ENCODE measurements around the gene ANGPTL5. TPM values are rescaled to one million over a fixed set of nuclear protein-coding genes. Genes with fewer than 3 reads are reported as not detected.

ANGPTL5 gene
- total and polyA plus RNA-seq, 9 of the 15 experiments (the other 6 are each of a cell fraction or from before 2014, with no cell fraction given), result 0.03 TPM; not detected in 8

DNA sequence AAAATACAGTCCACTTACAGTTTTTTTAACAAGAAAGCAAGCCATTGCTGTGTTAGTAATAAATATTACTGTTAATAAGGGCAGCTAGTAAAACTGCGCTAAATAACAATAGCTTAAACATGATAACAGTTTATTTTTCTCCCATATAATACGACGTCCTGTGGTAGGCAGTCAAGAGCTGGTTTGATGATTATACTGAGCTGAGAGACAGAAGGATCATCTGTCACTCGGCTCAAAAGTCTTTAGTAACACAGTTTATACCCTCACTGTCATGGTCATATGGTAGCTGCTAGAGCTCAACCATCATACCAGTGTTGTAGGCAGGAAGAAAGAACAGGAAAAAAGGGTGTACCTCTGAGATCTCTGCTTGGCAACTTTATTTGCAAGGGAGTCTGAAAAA lies 29.1 kb upstream of the ANGPTL5 start (continued):
- TF ChIP-seq, protein P1, sequence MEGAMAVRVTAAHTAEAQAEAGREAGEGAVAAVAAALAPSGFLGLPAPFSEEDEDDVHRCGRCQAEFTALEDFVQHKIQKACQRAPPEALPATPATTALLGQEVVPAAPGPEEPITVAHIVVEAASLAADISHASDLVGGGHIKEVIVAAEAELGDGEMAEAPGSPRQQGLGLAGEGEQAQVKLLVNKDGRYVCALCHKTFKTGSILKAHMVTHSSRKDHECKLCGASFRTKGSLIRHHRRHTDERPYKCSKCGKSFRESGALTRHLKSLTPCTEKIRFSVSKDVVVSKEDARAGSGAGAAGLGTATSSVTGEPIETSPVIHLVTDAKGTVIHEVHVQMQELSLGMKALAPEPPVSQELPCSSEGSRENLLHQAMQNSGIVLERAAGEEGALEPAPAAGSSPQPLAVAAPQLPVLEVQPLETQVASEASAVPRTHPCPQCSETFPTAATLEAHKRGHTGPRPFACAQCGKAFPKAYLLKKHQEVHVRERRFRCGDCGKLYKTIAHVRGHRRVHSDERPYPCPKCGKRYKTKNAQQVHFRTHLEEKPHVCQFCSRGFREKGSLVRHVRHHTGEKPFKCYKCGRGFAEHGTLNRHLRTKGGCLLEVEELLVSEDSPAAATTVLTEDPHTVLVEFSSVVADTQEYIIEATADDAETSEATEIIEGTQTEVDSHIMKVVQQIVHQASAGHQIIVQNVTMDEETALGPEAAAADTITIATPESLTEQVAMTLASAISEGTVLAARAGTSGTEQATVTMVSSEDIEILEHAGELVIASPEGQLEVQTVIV (CRISPR knock-in tag; IDR thresholded peaks at IDR 0.05; ENCODE audit: borderline replicate concordance), result no peak
- TF ChIP-seq, protein P2, sequence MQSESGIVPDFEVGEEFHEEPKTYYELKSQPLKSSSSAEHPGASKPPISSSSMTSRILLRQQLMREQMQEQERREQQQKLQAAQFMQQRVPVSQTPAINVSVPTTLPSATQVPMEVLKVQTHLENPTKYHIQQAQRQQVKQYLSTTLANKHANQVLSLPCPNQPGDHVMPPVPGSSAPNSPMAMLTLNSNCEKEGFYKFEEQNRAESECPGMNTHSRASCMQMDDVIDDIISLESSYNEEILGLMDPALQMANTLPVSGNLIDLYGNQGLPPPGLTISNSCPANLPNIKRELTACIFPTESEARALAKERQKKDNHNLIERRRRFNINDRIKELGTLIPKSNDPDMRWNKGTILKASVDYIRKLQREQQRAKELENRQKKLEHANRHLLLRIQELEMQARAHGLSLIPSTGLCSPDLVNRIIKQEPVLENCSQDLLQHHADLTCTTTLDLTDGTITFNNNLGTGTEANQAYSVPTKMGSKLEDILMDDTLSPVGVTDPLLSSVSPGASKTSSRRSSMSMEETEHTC (IDR thresholded peaks at IDR 0.05), result no peak
- TF ChIP-seq ZBTB17 (CRISPR knock-in tag; IDR thresholded peaks at IDR 0.05), result no peak

DNA sequence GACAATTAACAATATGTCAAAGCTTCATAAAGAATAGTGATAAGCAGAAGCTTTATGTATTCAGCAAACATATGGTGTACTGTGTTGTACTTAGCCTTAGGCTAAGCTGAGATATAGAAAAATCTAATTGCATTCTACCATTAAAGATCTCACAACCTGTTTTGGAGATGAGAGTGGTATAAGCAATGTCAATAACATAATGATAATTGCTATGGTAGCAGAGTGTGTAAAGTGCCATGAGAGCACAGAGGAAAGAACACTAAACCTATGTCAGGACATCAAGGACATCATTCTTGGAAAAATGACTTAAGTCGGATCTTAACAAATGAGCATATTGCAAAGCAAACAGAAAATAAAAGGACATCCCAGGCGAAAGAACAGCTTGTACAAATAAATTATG lies 28.6 kb upstream of the ANGPTL5 start:
- no peak for FAIRE-seq
- intact Hi-C loops (cut with micrococcal nuclease) (no loop called here), in situ Hi-C loops (cut with MboI) (no loop called here)
- Histone ChIP-seq H4K20me1 (replicated peaks; ENCODE audit: control insufficient read depth, insufficient read depth, low read length) (no peaks in the 10 kb centered on the region), H3K79me2 (ENCODE audit: control insufficient read depth, insufficient read depth, low read length) (no peaks in the 10 kb centered on the region), H2AFZ (ENCODE audit: low read depth, low read length) (no peak overlapping the region), H3K9ac (ENCODE audit: insufficient read depth in 1 of 2, low read depth in 2 of 2, low read length in 2 of 2) (no peak overlapping the region), H3K27me3 (ENCODE audit: control insufficient read depth in 2 of 2, insufficient read depth in 2 of 2, low read length in 2 of 2) (no peaks in the 10 kb centered on the region), H3K4me1 (replicated peaks in 1 of 2; ENCODE audit: control insufficient read depth in 2 of 2, insufficient read depth in 2 of 2, low read length in 2 of 2) (no peaks in the 10 kb centered on the region), H3K4me3 (no peak overlapping the region), H3K27ac (ENCODE audit: extremely low read depth, low read depth, low read length) (no peak overlapping the region), H3K9me3 (replicated peaks; ENCODE audit: control insufficient read depth, insufficient read depth, low read depth, low read length) (no peaks in the 10 kb centered on the region), H3K4me2 (ENCODE audit: insufficient read depth, low read length) (no peak overlapping the region), H3K9me1 (ENCODE audit: control insufficient read depth, insufficient read depth, low read length) (no peaks in the 10 kb centered on the region), H3K36me3 (ENCODE audit: control insufficient read depth, insufficient read depth, low read length) (no peaks in the 10 kb centered on the region)
- BruUV-seq (replicated peaks), result no TSS peak
- ATAC-seq, result no peak
- CTCF ChIA-PET (ENCODE audit: low intra/inter-chr PET ratio), result no interaction called here
- WGBS (ENCODE audit: insufficient coverage, low coverage, missing lambda C conversion rate), result 0% methylated on average over 2 of the region's 2 CpGs
- DNase-seq (ENCODE audit: extremely low read depth in 1 of 4, low spot score in 3 of 4), result no peak
- POLR2A ChIA-PET, result no interaction called here
- TF ChIP-seq MECOM (CRISPR knock-in tag; IDR thresholded peaks at IDR 0.05), result no peak
- TF ChIP-seq PHF8 (IDR thresholded peaks at IDR 0.05; ENCODE audit: borderline replicate concordance, low read length), result no peak
- TF ChIP-seq, protein P3, sequence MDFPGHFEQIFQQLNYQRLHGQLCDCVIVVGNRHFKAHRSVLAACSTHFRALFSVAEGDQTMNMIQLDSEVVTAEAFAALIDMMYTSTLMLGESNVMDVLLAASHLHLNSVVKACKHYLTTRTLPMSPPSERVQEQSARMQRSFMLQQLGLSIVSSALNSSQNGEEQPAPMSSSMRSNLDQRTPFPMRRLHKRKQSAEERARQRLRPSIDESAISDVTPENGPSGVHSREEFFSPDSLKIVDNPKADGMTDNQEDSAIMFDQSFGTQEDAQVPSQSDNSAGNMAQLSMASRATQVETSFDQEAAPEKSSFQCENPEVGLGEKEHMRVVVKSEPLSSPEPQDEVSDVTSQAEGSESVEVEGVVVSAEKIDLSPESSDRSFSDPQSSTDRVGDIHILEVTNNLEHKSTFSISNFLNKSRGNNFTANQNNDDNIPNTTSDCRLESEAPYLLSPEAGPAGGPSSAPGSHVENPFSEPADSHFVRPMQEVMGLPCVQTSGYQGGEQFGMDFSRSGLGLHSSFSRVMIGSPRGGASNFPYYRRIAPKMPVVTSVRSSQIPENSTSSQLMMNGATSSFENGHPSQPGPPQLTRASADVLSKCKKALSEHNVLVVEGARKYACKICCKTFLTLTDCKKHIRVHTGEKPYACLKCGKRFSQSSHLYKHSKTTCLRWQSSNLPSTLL (IDR thresholded peaks at IDR 0.05), result no peak
- no peak for TF ChIP-seq HDGF (IDR thresholded peaks at IDR 0.05)
- TF ChIP-seq KLF13 (tag; IDR thresholded peaks at IDR 0.05; ENCODE audit: borderline replicate concordance, low read depth), result no peak
- TF ChIP-seq ZNF77 (CRISPR knock-in tag; IDR thresholded peaks at IDR 0.05), result no peak
- TF ChIP-seq ILF3 (IDR thresholded peaks at IDR 0.05; ENCODE audit: borderline replicate concordance), result no peak
- no peak for TF ChIP-seq EHMT2 (IDR thresholded peaks at IDR 0.05)
- TF ChIP-seq YY1 (IDR thresholded peaks at IDR 0.05; ENCODE audit: borderline replicate concordance in 1 of 3, control insufficient read depth in 1 of 3, extremely low read depth in 1 of 3, insufficient read depth in 3 of 3, insufficient read length in 1 of 3, insufficient replicate concordance in 2 of 3, low read depth in 1 of 3, low read length in 2 of 3), result no peak
- TF ChIP-seq, protein P4, sequence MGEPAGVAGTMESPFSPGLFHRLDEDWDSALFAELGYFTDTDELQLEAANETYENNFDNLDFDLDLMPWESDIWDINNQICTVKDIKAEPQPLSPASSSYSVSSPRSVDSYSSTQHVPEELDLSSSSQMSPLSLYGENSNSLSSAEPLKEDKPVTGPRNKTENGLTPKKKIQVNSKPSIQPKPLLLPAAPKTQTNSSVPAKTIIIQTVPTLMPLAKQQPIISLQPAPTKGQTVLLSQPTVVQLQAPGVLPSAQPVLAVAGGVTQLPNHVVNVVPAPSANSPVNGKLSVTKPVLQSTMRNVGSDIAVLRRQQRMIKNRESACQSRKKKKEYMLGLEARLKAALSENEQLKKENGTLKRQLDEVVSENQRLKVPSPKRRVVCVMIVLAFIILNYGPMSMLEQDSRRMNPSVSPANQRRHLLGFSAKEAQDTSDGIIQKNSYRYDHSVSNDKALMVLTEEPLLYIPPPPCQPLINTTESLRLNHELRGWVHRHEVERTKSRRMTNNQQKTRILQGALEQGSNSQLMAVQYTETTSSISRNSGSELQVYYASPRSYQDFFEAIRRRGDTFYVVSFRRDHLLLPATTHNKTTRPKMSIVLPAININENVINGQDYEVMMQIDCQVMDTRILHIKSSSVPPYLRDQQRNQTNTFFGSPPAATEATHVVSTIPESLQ (CRISPR knock-in tag; IDR thresholded peaks at IDR 0.05), result no peak
